GM13977 (cell line): ENCODE results near the gene PIGL.

Experiments used
- DNase-seq: peaks from one replicate; pipeline ENCODE4 v3.0.0; 2012; ENCODE audit warnings: low spot score
- CTCF ChIP-seq: IDR thresholded peaks from 2 replicates; pipeline ENCODE4 v1.5.1; 2012; ENCODE audit warnings: mild to moderate bottlenecking, control low read depth; ENCODE audit not compliant: insufficient read depth; ENCODE audit errors: extremely low read depth, missing control alignments
- in situ Hi-C: fragments of 300-500 bp; cut with MboI; formaldehyde crosslinking; loops from one replicate; pipeline ENCODE4 v1.12.0; 2022; ENCODE audit warnings: low sequenced_read_pairs, low pct_unique_long_range_greater_than_20kb, mixed read lengths, inconsistent platforms; ENCODE audit not compliant: unreplicated experiment

The PIGL gene

GRCh38 chr17:16346721-16347271, 129.8 kb downstream of the PIGL start:
- in situ Hi-C loops = no loop called here
- TF ChIP-seq CTCF = no peak
- DNase-seq = no peak

DNA sequence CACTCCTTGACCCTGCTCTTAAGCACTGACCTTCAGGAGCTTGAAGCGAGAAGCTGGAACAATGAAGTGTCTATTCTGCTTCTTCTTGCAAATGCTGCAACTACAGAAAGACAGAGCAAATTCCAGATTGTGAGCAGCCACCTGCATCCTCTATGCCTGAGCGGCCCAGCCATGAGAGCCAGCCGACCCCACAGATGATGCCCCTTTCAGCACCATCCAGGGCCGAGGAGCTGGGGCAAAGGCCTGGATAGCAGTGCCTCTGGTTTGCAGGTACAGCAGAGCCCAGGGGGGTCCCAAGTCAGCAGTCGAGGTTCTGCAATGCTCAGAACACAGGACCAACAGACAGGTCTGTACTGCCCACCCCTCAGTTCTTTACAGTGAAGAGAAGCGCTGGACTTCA, 131.6 kb downstream of the PIGL start:
- DNase-seq = no peak
- in situ Hi-C loops = no loop called here
- no peak for TF ChIP-seq CTCF

DNA sequence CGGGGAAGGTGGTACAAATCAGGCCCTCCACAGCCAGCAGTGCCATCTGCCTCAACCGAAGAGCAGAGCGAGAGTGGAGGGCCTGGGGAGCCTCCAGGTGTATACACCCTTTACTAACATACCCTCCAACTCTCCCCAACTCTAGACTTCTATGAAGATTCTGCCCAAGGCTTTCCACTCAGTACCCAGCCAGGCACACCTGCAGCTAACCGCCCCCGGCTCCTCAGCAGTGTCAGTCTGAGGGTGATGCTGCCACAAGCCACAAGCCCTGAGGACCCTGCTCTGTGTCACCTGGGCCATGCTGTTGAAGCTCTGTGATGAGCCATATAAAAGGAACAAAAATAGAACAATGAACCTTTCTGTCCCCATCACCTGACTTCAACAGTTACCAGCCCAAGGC, 132.4 kb downstream of the PIGL start:
- TF ChIP-seq CTCF = no peak
- in situ Hi-C loops = no loop called here

GRCh38 chr17:16351831-16352230, 134.8 kb downstream of the PIGL start:
- TF ChIP-seq CTCF = no peak
- DNase-seq = no peak
- in situ Hi-C loops = no loop called here

More for the DNA sequence above, 132.4 kb downstream of the PIGL start:
- no peak for DNase-seq

DNA sequence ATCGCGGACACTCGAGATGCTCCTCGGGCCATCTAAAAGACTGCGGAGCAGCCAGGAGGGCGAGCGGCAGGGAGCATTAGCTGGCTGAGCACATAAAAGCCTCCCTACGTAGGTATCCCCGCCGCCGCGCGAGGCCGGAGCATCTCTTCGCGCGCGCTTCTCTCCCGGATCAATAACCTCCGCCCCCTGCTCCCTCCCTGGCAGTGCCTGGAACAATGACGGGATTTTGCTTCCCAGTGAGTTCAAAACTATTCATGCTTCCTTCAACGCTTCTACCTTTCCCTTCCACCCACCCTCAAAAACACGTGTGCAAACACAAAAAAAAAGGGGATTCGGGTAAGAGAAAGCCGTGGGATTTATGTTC, 135.3 kb downstream of the PIGL start:
- no peak for TF ChIP-seq CTCF
- peak; percentile 44 for DNase-seq
- in situ Hi-C loops = no loop called here

- DNase-seq = peak; percentile 46
- no peak for TF ChIP-seq CTCF
- in situ Hi-C loops = no loop called here
Measured at GRCh38 chr17:16352667-16353316, 135.8 kb downstream of the PIGL start.
